Measurements from ENCODE around the gene E2F2. TPM values are rescaled to one million over a fixed set of nuclear protein-coding genes. Genes with fewer than 3 reads are reported as not detected.
"Not testable (repeated sequence)": the region's sequence is repeated elsewhere in the genome, so short reads cannot be mapped to it uniquely, and the experiment has no call there.

E2F2 gene
- total RNA-seq, 1 experiment from 2014 or later, result 0.89 TPM

DNA sequence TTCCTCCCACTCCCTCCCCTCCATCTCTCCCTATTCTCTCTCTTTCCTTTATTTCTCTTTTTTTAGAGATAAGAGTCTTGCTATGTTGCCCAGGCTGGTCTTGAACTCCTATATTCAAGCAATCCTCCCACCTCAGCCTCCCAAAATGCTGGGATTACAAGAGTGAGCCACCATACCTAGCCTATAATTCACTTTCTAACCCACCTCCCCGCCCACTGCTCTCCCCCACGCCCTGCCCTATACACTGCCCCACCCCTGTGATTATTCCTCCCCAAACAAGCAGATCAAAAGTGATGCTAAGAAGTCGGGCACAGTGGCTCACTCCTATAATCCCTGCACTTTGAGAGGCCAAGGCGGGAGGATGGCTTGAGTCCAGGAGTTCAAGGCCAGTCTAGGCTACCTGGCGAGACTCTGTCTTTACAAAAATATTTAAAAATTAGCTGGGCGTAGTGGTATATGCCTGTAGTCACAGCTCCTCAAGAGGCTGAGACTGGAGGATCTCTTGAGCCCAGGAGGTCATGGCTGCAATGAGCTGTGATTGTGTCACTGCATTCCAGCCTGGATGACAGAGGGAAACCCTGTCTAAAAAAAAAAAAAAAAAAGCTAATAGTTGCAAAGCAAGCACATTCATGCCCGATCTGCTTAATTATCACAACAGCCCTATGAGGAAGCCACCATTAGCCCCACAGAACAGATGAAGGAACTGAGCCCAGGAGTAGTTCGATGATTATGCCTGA lies 12.8 kb upstream of the E2F2 start:
- Mint-ChIP-seq H3K27me3 (ENCODE audit: insufficient read depth, unreplicated experiment) (no peaks in the 10 kb centered on the region), H3K4me1 (ENCODE audit: insufficient read depth, unreplicated experiment) (peaks cover 19% of the 10 kb centered on the region), H3K9me3 (ENCODE audit: unreplicated experiment) (no peaks in the 10 kb centered on the region), H3K27ac (ENCODE audit: low read depth, unreplicated experiment) (no peak overlapping the region), H3K4me3 (ENCODE audit: unreplicated experiment) (no peak overlapping the region), H3K36me3 (ENCODE audit: insufficient read depth, unreplicated experiment) (no peaks in the 10 kb centered on the region)
- intact Hi-C loops (cut with micrococcal nuclease), result loop anchor here (1.0 to 10.0 kb wide), 3 partner anchors 93 to 371 kb away; partner anchors contain the start of genes CNR2 and ELOA
- TF ChIP-seq, protein P1, sequence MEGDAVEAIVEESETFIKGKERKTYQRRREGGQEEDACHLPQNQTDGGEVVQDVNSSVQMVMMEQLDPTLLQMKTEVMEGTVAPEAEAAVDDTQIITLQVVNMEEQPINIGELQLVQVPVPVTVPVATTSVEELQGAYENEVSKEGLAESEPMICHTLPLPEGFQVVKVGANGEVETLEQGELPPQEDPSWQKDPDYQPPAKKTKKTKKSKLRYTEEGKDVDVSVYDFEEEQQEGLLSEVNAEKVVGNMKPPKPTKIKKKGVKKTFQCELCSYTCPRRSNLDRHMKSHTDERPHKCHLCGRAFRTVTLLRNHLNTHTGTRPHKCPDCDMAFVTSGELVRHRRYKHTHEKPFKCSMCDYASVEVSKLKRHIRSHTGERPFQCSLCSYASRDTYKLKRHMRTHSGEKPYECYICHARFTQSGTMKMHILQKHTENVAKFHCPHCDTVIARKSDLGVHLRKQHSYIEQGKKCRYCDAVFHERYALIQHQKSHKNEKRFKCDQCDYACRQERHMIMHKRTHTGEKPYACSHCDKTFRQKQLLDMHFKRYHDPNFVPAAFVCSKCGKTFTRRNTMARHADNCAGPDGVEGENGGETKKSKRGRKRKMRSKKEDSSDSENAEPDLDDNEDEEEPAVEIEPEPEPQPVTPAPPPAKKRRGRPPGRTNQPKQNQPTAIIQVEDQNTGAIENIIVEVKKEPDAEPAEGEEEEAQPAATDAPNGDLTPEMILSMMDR (IDR thresholded peaks at IDR 0.05; ENCODE audit: unreplicated experiment), result no peak
- ChIA-PET POLR2A (interaction anchor here (0.8 to 2.8 kb wide), 9 partner anchors 11 to 155 kb away, joined by 3 to 23 read pairs (median 3); no protein-coding TSS in a partner anchor), CTCF (interaction anchor here (0.6 to 21.7 kb wide), 16 partner anchors 11 to 364 kb away, joined by 3 to 472 read pairs (median 4); partner anchors contain the start of genes ID3 and RPL11)
- no peak for DNase-seq (ENCODE audit: unreplicated experiment)
- no TSS peak for BruUV-seq (replicated peaks)

GRCh38 chr1:23542940-23543339 lies 11.9 kb upstream of the E2F2 start:
- ChIA-PET POLR2A (interaction anchor here (0.6 to 1.0 kb wide), 2 partner anchors 92 to 139 kb away, joined by 3 read pairs; no protein-coding TSS in a partner anchor), CTCF (interaction anchor here (0.6 to 21.7 kb wide), 4 partner anchors 45 to 161 kb away, joined by 3 to 472 read pairs (median 90); no protein-coding TSS in a partner anchor)
- not testable (repeated sequence) for BruUV-seq (replicated peaks); H3K9me3 Mint-ChIP-seq (ENCODE audit: unreplicated experiment); H3K27ac Mint-ChIP-seq (ENCODE audit: low read depth, unreplicated experiment); H3K36me3 Mint-ChIP-seq (ENCODE audit: insufficient read depth, unreplicated experiment); H3K27me3 Mint-ChIP-seq (ENCODE audit: insufficient read depth, unreplicated experiment); DNase-seq (ENCODE audit: unreplicated experiment); H3K4me3 Mint-ChIP-seq (ENCODE audit: unreplicated experiment)
- intact Hi-C loops (cut with micrococcal nuclease), result loop anchor here (5.0 to 10.0 kb wide), 2 partner anchors 199 to 372 kb away; partner anchors contain the start of genes CNR2 and ELOA
- H3K4me1 Mint-ChIP-seq (ENCODE audit: insufficient read depth, unreplicated experiment), result peaks cover 19% of the 10 kb centered on the region

DNA sequence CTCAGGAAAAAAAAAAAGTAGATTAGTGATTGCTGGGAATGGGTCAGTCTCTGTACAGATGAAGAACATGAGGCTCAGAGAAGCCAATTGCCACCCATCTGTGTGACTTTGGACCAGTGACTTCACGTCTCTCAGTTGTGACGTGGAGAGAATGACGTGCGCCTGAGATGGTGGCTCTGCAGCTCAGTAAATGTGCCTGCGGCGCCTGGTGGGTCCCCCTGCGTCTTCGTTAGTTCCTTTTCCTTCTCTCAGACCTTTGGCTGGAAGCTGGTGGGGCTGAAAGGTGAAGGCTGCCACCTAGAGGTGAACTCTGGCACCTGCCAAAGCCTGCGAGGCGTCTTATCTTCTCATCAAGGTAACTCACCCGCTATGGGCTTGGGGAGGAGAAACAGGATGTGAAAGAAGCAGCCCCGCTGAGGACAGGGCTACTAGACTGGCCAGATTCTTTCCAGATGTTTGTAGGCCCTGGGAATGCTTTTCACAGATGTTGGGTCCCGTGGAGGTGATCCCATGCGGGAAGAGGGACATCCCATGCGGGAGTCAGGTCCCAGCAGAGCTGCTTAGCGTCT lies 8.7 kb upstream of the E2F2 start:
- intact Hi-C loops (cut with micrococcal nuclease), result loop anchor here (1.0 to 10.0 kb wide), 6 partner anchors 42 to 563 kb away; partner anchors contain the start of genes CNR2, ELOA and HNRNPR
- no peaks in the 10 kb centered on the region for H3K9me3 Mint-ChIP-seq (ENCODE audit: unreplicated experiment)
- TF ChIP-seq, protein P1 (IDR thresholded peaks at IDR 0.05; ENCODE audit: unreplicated experiment), result peak; percentile 91
- H3K27me3 Mint-ChIP-seq (ENCODE audit: insufficient read depth, unreplicated experiment), result no peaks in the 10 kb centered on the region
- H3K4me3 Mint-ChIP-seq (ENCODE audit: unreplicated experiment), result no peak overlapping the region
- peaks cover 18% of the 10 kb centered on the region for H3K4me1 Mint-ChIP-seq (ENCODE audit: insufficient read depth, unreplicated experiment)
- no peak overlapping the region for H3K27ac Mint-ChIP-seq (ENCODE audit: low read depth, unreplicated experiment)
- peak; percentile 90 for DNase-seq (ENCODE audit: unreplicated experiment)
- H3K36me3 Mint-ChIP-seq (ENCODE audit: insufficient read depth, unreplicated experiment), result no peaks in the 10 kb centered on the region
- CTCF ChIA-PET, result interaction anchor here (0.6 to 21.7 kb wide), 30 partner anchors 8 to 429 kb away, joined by 3 to 472 read pairs (median 4); partner anchors contain the start of gene E2F2
- POLR2A ChIA-PET, result interaction anchor here (0.5 to 2.0 kb wide), 10 partner anchors 9 to 532 kb away, joined by 3 to 26 read pairs (median 4); partner anchors contain the start of gene E2F2
- BruUV-seq (replicated peaks), result no TSS peak

GRCh38 chr1:23537296-23537973 lies 6.4 kb upstream of the E2F2 start:
- Mint-ChIP-seq H3K4me3 (ENCODE audit: unreplicated experiment) (no peak overlapping the region), H3K27ac (ENCODE audit: low read depth, unreplicated experiment) (no peak overlapping the region)
- no TSS peak for BruUV-seq (replicated peaks)

More at GRCh38 chr1:23537296-23537973, 6.4 kb upstream of the E2F2 start:
- CTCF ChIA-PET, result interaction anchor here (0.6 to 9.8 kb wide), 5 partner anchors 40 to 228 kb away, joined by 3 to 178 read pairs (median 3); no protein-coding TSS in a partner anchor
- peaks cover 13% of the 10 kb centered on the region for H3K4me1 Mint-ChIP-seq (ENCODE audit: insufficient read depth, unreplicated experiment)
- no peaks in the 10 kb centered on the region for H3K9me3 Mint-ChIP-seq (ENCODE audit: unreplicated experiment)
- no peak for DNase-seq (ENCODE audit: unreplicated experiment)
- TF ChIP-seq, protein P1 (IDR thresholded peaks at IDR 0.05; ENCODE audit: unreplicated experiment), result no peak
- intact Hi-C loops (cut with micrococcal nuclease), result loop anchor here (5.0 to 10.0 kb wide), 2 partner anchors 195 to 443 kb away; partner anchors contain the start of gene HNRNPR
- H3K27me3 Mint-ChIP-seq (ENCODE audit: insufficient read depth, unreplicated experiment), result no peaks in the 10 kb centered on the region
- POLR2A ChIA-PET, result no interaction called here
- peaks cover 6% of the 10 kb centered on the region for H3K36me3 Mint-ChIP-seq (ENCODE audit: insufficient read depth, unreplicated experiment)

Measured in MCF 10A (cell line).